Ishikawa (cell line): Measurements from ENCODE around the gene INHBE.

ENCODE experiments used
- CEBPB ChIP-seq: IDR thresholded peaks from 2 replicates; pipeline ENCODE4 v1.6.1; 2012
- REST ChIP-seq: IDR thresholded peaks from 2 replicates; pipeline ENCODE4 v1.6.1; 2012; ENCODE audit warnings: low read depth, mild to moderate bottlenecking
- YY1 ChIP-seq: IDR thresholded peaks from 2 replicates; pipeline ENCODE4 v1.6.1; 2012; ENCODE audit warnings: low read depth

GRCh38 chr12:57485695-57486094 is 30.6 kb downstream of the INHBE start:
- no peak for TF ChIP-seq REST
- no peak for TF ChIP-seq CEBPB
- TF ChIP-seq YY1 = no peak
